Posterior cingulate gyrus (tissue), 11 donors: ENCODE measurements around the gene CAMTA1.
A peak's percentile ranks its signal among the peaks of the same experiment; 100 is the strongest.

Experiments used
- DNase-seq, 10 donors: peaks; one replicate each; pipeline versions ENCODE4 v3.0.0 to v3.0.0-alpha.2; 2020 to 2021; ENCODE audit warnings: mixed read lengths in 3 of 10
- intact Hi-C: fragments of 100-400 bp; cut with DNase I; formaldehyde crosslinking; loops from one replicate; pipeline ENCODE4 v1.15.1; 2023

CAMTA1 gene

DNA sequence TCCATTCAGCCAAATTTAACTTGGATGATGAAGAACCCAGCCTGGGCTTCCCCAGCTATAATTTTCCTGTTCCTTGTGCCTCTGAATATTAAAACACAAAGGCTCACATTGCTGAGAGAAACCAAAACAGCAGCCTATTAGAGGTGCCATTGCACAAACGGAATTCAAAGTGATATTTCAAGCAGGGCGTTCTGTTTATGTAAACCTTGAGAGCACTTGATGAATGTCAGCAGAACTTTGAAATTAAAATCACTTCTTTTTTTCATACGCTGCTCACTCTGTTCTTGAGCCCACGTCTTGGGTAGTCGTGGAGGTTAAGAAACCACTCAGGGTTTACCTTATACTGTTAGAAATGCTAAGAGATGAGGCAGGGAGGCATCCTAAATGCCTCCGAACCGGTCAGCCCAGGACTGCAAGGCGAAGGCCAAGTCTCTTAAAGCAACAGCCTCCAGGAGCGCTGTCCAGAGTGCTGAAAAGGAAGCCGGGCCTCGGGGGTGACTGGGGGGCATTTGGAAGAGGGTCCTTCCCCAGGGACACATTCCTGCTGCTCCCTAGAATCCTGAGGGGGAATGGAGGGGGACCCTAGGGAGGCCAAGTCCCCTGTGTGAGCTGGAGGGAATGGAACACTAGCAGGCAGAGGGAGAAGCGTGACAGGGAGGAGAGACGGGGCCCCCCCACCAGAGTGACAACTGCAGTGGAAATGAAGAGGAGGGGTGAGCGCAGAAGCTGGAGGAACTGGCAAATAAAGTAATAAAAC lies 831.0 kb downstream of the CAMTA1 start:
- peak in 5 of 10 donors; percentile 8 to 83 (median 58) for DNase-seq
- intact Hi-C loops: no loop called here

DNA sequence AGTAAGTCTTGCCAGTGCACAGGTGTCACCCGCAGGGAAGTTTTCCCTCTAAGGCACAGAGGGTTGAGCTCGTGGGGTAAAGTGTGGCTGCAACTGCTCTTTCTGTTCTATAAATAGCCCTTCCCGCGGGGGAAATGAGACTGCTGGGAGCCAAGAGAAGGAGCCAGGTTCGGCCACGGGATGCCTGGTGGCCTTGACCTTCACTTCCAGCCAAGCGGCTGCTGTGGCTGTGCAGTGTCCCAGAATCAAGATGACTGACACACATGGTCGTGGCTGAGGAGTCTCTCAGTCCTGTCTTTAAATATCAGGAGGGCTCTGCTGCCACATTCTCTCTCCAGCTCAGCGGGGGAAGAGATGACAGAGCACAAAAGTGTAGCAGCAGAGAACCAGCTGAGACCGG lies 831.7 kb downstream of the CAMTA1 start:
- DNase-seq: peak in 4 of 10 donors; percentile 7 to 67 (median 58)
- intact Hi-C loops: no loop called here

DNA sequence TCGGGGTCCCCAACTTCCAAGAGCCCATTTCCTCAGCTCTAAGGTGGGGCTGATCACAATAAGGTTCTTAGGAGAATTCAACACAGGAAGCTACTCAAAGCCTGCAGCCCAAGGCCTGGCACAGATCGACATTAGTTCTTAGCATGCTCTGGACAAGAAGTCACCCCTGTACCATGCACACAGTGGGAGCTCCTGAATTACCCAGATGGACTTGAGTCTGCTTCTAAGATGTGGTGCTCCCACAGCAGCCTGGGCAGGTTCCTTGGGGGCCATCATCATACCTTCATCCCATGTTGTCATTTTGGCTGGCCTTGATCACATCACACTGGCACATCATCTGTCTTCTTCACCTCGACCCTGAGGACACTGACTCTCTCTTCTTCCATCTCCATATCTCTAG lies 832.6 kb downstream of the CAMTA1 start:
- DNase-seq: peak in 3 of 10 donors; percentile 16 to 37 (median 22)
- intact Hi-C loops: no loop called here

DNA sequence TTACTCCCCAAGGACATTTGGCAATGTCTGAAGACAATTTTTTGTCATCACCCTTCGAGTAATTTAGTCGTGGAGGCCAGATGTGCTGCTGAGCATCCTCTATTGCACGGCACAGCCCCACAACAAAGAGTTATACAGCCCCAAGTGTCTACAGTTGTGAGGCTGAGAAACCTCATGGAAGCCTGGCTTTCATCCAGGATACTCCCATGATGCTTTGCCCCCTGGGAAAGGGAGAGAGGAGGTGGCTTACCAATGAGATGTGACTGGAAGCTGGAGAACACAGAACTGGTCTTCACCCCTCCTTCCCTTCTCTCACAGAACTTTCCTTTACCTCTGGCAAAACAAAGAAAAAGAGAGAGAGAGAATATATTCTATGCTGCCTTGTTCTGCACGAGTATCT lies 834.9 kb downstream of the CAMTA1 start:
- intact Hi-C loops: no loop called here
- DNase-seq: peak in 3 of 10 donors; percentile 6 to 27 (median 23)

DNA sequence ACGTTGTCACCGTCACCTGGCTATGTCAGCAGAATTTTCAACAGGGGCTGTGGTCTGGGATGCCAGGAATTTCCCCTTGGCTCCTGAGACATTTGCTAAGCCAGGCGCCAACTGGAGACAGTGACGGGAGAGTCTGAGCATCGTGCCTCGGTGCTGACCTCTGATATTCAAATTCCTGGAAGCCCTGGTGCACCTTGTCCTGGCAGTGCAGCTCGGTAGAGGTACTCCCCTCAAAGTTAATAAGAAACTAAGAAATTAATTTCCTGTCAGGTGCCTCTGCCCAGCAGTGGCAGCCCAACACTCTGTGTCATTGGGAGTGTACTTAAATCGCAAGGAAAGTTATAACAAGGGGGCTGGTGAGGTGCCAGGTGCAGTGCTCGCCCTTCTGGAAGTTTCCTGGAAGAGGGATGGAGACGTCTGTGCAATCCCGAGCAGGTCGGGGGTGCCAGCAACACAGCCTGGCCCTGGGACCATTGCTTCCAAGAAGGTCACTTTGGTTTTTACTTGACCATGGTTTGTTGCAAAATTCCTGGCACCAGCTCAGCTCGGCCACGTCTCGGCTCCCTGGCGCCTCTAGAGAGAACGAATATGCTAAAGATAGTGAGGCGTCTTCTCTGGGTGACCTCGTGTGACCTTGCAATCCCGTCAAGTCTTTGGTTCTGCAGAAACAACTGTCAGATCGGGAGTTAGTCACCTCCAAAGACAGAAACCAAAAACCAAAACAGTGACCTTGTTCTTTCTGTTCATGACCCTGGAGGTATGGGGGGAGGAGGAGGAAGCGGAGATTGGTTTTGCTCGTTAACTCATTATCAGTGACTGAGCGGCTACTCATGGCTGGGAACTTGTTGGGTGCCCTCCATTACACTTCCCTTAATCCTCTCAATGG lies 836.3 kb downstream of the CAMTA1 start:
- intact Hi-C loops: no loop called here
- DNase-seq: peak in 2 of 10 donors; percentile 33 to 66

DNA sequence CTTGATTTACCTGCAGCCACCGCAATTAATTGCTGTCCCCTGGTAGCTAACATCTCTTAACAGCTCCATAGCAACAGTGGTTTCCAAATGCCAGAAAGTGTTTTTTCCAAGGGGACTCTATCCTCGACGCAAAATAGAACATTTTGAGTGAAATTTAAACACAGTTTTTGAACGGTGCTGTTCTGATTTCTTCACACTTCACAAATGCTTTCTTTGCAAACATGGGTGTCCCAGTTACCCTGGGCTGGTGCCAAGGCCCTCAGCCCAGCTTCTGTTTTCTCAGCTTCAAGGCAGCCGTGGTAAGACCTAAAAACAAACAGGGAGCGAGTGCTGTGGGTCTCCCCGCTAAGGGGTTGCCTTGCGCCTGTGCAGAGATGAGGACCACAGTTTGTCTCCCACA lies 838.6 kb downstream of the CAMTA1 start:
- peak in 8 of 10 donors; percentile 36 to 92 (median 68) for DNase-seq

DNA sequence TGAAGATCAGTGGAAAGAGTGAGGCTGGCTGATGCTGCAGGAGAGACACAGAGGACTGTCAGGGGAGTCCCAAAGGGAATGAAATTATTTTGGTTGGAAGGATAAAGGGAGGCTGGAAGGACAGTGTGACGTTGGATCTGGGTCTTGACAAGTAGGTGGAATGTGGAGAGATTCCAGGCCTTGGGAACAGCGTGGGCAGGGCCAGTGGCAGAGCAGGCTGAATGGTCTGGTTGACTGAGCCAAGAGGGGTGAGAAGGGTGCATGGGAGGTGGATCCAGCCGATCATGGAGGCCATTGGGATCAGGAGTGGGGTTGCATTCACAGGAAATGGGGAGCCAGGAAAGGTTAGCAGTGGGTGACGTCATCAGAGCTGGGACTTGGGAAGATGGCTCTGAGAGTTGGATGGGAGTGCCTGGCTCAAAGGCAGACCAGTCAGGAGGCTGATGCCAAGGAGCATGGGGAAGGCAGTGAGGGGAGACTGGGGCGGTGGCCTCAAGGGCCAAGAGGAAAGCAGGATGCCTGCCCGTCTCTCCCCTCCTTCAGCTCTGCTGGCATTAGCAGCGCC lies 839.6 kb downstream of the CAMTA1 start:
- intact Hi-C loops: no loop called here
- DNase-seq: peak in 3 of 10 donors; percentile 35 to 88 (median 88)

More for the DNA sequence above, 838.6 kb downstream of the CAMTA1 start:
- intact Hi-C loops: no loop called here

DNA sequence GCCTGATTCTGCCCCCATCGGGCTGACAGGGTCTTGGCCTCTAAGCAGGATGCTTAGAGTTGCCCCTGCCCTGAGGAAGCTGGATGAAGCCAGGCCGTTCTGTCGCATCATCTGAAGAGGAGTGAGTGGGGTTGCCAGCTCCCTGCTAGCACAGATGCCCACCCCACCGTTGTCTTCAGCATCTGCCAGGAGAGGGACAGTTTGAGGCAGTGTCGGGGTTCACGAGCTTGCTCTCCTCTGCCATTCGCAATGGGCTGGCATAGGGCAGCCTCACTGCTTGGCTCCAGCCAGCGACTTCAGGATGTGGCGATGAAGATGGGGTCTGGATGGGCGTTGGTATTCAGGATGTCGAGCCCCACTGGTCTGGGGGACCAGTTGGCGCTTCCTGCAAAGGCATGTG lies 840.1 kb downstream of the CAMTA1 start:
- peak in 3 of 10 donors; percentile 15 to 60 (median 55) for DNase-seq
- intact Hi-C loops: no loop called here

DNA sequence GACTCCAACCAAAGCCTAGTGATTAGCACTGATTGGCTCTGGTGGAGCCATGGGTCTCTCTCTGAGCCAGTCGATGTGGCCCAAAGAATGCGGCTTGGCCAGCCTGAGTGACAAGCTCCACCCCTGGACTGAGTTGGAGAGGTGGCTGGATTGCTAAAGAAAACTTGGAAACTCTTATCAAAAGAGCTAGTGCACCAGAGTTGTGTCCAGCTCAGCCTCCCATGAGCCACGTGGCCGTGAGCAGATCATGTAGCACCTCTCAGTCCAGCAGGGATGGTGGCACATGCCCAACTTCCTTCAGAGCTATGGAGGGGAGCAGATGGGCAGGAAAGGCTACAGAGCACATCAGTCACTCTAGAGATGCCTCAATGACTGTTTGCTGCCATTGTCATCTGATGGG lies 843.0 kb downstream of the CAMTA1 start:
- intact Hi-C loops: no loop called here
- peak in 1 of 10 donors; percentile 78 for DNase-seq

DNA sequence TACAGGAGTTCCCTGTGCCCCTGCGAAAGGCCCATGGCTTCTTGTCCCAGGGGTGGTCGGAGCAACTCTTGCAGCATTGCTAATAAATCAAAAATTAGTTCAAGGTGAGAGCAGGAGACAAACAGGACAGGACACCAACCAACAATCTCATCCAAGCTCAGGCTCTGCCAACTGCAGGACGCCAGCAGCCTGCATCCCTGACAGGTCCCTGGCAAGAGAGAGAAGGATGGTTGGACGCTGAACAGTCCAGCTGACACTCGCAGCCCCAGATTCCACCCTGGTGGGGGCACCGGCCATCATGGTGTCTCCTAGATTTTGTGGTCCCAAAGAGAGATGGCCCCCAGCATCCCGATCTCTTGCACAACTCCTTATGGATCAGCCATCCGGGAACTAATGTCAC lies 843.8 kb downstream of the CAMTA1 start:
- no peak for DNase-seq
- intact Hi-C loops: no loop called here

DNA sequence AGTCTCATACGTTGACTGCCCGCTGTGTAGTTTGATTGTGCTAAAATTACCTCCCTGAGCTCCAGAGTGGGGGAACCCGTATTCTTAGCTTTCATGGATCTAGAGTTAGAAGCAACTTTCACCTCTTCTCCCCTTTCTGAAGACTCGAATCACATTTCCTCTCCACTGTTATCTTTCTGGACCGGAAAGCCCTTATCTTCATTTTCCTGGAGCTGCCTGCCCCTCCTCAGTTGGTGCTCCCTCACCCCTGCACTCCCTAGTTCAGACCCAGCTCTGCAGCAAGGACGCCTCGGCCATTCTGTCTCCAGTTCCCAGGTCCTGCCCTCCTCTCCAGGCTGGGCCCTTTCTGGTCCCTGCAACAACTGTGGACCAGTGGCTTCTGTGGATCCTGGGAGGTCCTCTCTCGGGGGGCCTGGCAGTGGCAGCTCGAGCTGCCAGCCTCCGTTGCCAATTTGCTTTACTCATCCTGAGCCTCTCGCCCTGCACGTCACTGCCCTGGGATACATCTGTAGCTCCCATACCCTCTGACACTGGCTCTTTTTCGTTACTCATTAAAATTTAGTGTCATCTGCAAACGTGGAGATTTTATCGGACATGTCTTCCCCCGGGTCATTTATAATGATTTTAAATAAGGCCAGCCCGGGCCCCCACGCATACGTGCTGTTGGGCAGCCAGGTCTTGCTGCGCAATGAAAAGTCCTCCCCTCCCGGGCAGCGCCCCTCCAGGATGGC lies 844.4 kb downstream of the CAMTA1 start:
- DNase-seq: no peak
- intact Hi-C loops: no loop called here

DNA sequence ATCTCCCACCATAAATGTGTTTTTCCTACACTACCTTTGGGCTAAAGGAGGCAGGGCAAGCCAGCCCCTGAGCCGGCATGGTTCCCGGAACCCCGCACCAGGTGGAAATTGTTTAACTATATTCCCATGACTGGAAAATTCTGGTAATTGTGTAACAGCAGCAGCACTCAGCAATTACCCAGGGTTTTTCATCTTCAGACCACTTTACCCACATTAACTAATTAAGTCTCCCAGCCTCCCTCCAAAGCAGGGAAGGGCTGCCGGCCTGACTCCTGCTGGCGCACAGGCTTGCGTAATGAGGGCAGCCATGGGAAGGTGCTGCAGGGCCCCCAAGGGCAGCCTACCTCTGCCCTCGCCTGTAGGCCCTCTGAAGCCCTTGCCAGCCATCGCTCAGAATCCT lies 845.1 kb downstream of the CAMTA1 start:
- DNase-seq: no peak
- intact Hi-C loops: no loop called here

DNA sequence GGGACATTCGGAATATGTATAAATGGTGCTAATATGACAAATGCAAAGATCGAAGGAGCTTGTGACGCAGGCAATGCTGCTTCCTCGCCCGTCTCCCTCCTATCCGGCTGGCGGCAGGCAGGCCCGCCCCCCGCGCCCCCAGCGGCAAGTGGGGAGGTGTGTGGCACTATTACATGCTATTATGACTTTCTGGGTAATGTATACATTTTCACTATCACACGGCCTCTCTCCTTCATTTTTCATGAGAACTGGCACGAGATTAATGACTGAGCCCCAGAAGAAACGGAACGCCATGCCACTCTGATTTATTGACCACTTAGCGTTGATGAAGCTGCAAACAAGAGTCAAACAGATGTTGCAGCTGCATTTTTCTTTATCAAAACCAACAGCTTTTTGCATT lies 846.9 kb downstream of the CAMTA1 start:
- DNase-seq: no peak
- intact Hi-C loops: no loop called here

DNA sequence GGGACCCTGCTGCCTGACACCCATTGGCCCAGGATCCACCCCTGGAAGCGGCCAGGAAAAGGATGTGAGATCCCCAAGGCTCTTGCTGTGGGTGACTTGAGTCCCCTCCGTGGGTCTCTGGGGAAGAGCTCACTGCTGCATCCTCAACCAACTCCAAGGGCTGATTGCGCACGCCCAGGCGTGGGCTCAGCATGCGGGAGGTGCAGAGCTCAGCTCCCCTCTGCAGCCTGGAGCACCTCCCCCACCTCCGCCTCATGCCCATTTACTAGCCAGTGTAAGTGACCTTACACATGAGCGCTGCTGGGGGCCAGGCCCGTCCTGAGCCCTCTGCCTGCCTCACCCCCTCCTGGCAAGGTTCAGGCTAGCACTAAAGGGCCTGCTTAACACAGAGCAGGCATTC lies 847.4 kb downstream of the CAMTA1 start:
- no peak for DNase-seq
- intact Hi-C loops: no loop called here

DNA sequence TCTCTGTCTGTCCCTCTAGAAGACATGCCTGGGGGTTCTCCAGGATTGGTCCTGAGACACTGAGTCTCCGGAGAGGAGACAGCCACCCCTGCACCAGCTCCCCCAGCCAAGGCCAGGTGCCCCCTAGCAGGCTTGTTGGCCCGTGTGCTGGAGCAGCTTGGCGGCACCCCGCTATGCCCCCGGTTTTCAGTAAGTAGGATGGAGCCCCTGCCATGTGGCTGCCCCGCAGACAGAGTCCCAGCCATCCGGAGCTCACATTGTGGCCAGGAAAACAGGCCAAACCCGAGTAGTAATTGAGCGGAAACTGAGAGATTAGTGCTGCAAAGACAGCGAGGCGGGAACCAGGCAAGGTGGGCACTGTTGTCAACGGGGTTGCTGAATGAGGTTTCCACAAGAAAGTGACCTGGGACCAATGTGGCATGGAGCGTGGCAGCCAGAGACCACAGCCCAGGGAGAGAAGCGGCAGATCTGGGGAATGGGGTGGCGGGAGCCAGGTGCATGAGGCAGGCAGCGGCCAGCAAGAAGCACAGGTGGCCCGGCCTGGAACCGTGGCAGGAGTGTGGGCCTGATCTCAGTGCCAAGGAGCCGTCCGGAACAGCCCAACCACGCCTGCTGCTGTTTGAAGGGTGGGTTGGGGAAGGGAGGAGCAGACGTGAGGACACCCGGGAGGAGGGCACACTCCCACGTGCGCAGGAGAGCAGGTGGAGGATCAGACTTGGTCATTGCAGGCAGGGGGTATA lies 848.4 kb downstream of the CAMTA1 start:
- DNase-seq: no peak
- intact Hi-C loops: no loop called here

DNA sequence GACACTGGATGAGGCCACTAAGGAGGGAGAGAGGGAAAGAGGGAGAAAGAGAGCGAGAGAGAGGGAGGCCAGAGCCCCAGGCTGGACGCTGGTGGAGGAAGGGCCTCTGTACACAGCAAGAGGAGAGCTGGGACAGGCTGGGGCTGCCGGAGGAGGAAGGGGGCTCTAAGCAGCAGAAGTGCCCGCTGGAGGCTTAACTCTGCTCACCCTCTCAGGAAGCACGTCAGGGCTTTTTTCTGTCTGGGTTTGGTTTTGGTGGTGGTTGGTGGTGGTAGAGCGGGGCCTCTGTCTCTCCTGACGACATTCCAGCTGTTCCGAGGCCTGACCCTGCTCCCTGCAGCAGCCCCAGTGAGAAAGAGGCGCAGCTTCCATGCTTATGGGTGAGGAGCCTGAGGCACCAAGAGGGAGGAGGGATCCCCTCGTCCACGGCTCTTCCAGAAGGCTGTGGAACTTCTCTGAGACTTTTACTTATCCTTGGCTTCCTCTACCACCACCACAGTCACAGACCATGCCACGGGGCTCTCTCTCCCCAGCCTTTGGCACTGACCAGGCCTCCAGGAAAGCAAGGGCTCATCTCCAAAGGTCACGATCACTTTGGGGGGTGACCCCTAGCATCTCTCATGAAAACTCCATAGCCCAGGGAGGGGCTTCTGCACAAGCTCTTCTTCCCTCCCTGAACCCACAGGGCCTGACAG lies 849.4 kb downstream of the CAMTA1 start:
- no peak for DNase-seq
- intact Hi-C loops: no loop called here

DNA sequence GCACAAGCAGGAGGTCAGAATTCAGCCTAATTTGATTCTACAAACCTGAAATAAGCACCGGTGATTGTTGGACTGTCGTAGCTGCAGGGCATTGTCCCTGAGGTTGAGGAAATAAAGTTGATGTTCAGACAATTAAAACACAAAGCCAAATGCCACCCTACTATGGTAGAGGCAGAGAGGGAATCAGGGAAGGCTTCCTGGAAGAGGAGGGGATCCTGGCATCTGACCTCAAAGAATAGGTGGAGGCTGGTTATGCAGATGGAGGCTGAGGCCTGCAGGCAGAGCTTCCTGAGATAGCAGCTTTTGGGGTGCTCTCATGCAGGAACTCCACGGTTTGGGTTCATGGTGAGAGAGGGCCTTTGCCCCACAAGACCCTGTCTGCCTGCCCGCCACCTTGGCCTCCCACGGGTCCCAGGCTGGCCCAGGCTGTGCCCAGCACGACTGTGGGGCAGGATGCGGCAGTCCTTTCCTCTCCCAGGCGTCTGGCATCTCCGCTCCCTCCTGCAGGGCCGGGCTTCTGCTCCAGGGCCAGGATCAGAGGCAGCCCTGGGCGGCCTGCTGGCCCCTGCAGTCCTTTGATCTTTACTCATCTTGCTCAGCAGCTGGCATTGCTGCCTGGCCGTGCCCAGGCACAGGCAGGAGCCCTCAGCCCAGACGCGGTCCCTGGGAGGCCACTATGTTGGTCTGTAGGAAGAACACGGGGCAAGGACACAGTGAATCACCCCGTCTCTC lies 851.7 kb downstream of the CAMTA1 start:
- no peak for DNase-seq
- intact Hi-C loops: no loop called here

DNA sequence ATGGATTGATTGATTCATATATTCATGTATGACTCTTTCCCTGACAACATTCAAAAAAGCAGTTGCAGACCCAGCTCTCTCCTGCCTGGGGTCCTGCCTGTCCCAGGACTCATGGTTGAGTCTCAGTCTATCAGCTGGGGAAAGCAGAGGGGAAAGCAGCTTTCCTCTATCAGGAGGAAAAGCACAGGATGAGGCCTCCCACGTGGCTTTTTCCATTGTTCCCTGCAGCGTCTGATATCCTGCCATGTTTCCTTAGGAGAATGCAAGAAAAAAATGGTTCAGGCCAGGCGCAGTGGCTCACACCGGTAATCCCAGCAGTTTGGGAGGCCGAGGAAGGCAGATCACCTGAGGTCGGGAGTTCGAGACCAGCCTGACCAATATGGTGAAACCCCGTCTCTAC lies 852.8 kb downstream of the CAMTA1 start:
- DNase-seq: no peak
- intact Hi-C loops: no loop called here
